Measurements from ENCODE around the gene FAM217A.
"Not testable (repeated sequence)": the region's sequence is repeated elsewhere in the genome, so short reads cannot be mapped to it uniquely, and the experiment has no call there.

Gene FAM217A

GRCh38 chr6:4078691-4079471 lies at the start of gene FAM217A:
TSS of gene FAM217A (minus strand) at chr6:4079137. CDS start at chr6:4077414, 1,723 bp downstream.
- DNase-seq, result no peak

DNA sequence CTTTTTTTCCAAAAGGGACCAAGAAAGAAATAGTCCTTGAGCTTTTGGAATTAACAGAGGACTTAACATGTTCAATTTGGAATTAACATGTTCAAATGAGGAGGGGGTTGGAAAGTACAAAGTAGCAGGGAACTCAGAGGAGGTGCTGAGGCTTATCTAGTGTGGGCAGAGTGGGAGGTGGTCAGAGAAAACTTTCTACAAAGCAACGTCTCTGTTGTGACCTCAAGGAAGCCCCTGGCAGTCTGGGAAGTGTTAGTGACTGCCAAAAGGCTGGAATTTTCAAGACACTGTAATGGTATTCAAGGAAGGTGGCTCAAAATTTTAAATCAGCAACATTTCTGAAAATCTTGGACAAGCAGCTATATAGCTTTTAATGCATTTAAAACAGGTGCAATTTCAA lies 49.1 kb upstream of the FAM217A start:
- DNase-seq, result no peak

DNA sequence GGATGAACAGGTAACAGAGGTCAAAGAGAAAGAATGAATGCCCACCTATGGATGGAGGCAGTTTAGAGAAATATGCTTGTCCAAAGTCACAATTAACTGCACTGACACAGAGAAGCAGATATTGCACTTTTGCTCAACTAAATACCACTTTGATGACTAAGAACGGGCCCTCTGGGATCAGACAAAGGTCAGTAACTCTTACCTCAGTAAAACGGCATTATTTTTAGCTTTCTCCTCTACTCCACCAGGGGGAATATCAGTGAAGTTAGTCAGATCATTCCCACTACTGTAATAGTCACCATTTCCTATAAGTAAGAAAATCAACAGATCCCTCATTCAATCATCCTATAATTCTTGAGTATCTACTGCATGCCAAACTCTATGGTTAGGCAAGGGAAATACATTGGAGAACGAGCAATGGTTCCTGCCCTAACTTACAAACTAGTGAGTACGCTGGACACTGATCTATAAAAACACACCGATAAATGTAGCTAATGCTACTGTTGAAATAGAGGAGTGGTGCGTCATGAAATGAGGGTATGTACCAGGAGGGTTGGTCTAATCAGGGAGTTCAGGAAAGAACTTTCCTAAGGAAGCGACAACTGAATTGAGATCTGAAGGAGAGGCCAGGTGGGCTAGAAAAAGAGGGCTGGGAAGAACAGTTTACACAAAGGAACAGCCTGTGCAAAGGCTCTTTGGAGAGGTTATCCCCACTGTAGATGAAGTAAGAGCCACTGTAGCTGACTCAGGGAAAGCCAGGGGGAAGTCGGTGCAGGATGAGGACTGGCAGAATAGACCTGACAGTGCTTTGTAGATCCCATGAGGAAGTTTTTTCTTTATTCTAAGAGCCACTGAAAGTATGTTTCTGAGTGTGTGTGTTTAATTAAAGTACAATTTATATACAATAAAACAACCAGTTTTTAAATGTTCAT lies 47.3 kb upstream of the FAM217A start:
- DNase-seq, result no peak

GRCh38 chr6:4125500-4125899 lies 46.6 kb upstream of the FAM217A start:
- no peak for DNase-seq

DNA sequence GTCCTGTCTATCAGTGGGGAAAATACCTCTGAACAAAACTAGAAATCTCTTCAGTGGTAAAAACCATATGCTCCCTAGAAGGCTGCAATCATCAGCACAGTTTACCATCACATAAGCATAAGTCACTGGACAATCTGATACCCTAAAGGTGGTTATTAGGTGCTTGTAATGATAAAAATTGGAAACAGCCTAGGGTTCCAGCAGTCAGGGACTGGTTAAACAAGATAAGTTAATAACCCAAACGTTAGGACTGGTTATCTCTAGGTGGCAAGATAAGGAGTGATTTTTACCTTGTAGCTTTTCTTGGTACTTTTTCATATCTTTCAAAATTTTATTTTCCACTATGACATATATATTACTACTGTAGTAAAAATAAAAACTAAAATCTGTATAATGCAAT lies 45.4 kb upstream of the FAM217A start:
- DNase-seq, result no peak

- no peak for DNase-seq
Measured at GRCh38 chr6:4115741-4116140, 36.8 kb upstream of the FAM217A start.

DNA sequence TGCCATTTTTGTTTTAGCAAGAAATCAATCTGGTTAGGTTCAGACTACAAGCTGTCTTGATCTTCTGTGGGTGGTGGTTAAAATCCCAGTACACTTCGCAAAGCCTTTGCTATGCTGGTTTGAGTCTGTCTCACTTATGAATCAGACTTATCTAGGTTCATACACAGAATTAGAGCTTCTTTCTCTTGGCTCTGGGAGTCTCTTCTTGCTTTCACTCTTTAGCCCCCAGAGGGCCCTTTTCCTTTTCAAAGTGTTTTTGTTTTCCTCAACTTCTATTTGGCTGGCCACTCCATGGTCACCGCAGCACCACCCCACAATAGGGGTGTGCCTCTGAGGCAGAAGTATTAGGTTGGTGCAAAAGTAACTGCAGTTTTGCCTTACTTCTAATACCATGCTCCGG lies 35.2 kb upstream of the FAM217A start:
- no peak for DNase-seq

DNA sequence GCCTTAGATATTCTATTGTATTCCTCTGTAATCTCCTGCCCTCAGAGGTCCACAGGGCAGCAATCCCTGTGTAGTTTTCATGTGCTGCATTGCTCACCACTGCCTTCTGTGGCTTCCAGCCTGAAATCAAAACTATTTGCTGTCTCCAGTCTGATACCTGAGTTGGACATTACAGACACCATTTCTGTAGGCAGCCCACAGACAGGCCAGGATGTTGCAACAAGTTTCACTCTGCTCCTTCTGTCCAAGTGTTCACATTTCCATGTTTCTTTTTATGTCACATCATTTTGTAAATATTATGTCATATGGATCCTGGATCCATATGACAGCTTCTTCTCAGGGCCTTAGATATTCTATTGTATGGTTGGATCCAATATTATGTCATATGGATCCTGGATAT lies 34.7 kb upstream of the FAM217A start:
- no peak for DNase-seq

DNA sequence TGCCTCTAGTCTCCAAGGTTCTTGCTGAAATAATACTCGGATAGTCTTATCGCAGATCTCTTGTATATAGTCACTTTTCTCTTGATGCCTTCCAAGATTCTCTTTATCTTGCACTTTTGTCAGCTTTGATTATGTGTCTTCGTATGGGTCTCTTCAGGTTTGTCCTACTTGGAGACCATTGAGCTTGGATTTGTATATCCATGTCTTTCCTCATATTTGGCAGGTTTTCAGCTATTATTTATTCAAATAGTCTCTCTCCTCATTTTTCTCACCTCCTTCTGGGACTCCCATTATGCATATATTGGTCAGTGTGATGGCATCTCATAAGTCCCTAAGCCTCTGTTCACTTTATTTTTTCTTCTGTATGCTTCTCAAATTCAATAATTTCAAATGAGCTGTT lies 33.4 kb upstream of the FAM217A start:
- DNase-seq, result no peak

GRCh38 chr6:4109363-4109815 lies 30.5 kb upstream of the FAM217A start:
- not testable (repeated sequence) for DNase-seq

DNA sequence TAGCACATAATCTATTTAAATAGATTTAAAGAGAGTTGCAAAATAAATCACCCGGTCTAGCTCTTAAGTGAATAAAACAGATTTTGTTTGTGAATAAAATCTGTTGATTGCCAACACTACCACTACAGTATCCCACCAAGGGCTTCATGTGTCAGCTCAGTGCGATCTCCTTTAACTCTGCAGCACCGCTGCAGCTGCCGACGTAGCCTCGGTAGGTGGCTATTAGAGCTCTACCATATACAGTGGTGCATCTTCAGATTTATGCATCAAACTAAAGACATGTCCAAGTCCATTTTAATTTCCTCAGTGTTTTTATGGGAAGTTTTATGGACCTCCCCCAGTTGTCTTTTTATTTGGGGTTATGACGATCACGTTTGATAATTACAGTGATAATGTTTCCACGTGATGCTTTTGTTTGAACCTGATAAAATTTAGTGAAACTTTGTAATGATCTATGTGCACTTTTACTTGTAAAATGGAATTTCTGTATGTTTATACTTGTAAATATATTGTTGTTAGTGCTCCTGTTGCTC lies 29.7 kb upstream of the FAM217A start:
- no peak for DNase-seq

- no peak for DNase-seq
Measured at GRCh38 chr6:4107873-4108272, 28.9 kb upstream of the FAM217A start.

GRCh38 chr6:4105980-4106536 lies 27.1 kb upstream of the FAM217A start:
- no peak for DNase-seq

DNA sequence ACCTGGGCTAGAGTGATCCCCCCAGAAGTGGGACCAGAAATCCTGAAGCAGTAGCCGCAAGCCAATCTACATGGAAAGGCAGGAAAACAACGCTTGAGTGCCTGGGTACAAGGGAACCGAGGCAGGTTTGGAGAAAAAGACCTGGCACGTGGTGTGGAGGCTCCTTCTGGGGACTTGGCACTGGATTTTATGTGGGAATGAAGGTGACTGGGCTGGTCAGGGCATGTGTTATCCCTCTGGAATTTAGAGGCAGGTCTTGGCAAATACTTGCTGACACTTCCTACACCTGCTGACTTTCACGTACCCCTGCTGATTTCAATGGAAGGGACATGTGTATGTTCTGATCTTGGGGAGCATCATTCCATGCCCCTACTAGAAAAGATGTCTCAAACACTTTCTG lies 25.0 kb upstream of the FAM217A start:
- no peak for DNase-seq

DNA sequence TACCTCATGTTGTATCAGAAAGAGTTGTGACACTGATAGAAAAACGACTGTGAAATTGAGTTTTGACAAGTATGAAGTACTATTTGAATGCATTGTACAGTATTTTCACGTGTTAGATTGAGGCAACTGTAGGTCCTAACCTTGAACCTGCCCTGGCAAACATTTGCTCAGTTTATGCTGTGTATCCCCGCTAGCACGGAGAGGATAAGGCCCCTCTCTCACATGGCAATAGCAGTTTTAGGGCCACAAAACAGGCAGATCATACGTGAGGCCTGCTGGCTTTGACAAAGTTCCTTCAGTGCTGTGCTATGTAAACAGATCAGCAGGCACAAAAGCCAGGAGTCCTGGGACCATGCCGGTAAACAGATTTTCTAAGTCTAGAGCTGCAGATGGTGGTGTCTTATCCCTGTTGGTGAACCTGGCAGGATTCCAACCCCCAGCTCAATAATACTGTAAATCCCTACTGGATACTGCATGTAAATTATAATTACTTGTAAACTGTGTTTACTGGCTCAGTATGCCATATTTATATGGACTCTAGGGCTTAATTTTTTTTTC lies 23.8 kb upstream of the FAM217A start:
- no peak for DNase-seq

GRCh38 chr6:4101298-4101697 lies 22.4 kb upstream of the FAM217A start:
- no peak for DNase-seq

DNA sequence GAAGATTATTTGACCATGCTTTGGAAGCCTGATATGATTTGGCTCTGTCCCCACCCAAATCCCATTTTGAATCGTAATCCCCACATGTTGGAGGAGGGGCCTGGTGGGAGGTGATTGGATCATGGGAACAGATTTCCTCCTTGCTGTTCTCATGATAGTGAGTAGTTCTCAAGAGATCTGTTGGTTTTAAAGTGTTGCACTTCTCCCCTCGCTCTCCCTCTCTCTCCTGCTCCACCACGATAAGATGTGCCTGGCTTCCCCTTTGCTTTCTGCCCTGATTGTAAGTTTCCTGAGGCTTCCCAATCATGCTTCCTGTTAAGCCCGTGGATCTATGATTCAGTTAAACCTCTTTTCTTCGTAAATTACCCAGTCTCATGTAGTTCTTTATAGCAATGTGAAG lies 21.7 kb upstream of the FAM217A start:
- DNase-seq, result no peak

GRCh38 chr6:4093288-4093687 lies 14.4 kb upstream of the FAM217A start:
- no peak for DNase-seq

DNA sequence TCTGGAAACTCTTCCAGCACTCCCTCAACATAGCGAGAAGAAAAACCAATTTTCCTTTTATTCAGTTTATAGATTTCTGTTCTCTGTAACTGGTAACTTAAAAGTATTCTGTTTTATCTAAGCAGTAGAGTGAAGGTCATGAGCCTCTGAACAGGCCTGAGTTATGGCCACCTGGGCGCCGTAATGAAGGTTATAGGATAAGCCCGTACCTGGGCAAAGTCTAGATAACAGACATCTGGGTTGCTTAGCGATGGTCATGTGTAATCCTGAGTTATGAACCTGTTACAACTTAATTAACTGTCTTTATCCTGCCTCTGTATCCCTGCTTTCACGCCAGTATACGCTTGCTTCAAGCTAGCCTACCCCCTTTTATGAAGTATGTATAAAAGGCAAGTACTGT lies 13.0 kb upstream of the FAM217A start:
- DNase-seq, result no peak

DNA sequence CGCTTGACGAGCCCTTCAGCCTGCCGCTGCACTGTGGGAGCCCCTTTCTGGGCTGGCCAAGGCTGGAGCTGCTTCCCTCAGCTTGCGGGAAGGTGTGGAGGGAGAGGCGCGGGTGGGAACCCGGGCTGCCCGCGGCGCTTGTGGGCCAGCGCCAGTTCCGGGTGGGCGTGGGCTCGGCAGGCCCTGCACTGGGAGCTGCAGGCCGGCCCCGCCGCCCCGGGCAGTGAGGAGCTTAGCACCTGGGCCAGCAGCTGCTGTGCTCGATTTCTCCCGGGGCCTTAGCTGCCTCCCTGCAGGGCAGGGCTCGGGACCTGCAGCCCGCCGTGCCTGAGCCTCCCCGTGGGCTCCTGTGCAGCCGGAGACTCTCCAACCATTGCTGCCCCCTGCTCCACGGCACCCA lies 11.1 kb upstream of the FAM217A start:
- not testable (repeated sequence) for DNase-seq

- no peak for DNase-seq
Measured at GRCh38 chr6:4088704-4089103, 9.8 kb upstream of the FAM217A start.

- no peak for DNase-seq
Measured at GRCh38 chr6:4085332-4085700, 6.4 kb upstream of the FAM217A start.

All from activated CD4-positive, alpha-beta T cell treated with anti-CD3 and anti-CD28 coated beads for 48 hours (primary cell).